ENCODE data around the gene ASTL. TPM values are rescaled to one million over a fixed set of nuclear protein-coding genes. Genes with fewer than 3 reads are reported as not detected.

The ASTL gene
- total and polyA plus RNA-seq, 4 donors, result 0.57 to 0.62 TPM; not detected in 2

DNA sequence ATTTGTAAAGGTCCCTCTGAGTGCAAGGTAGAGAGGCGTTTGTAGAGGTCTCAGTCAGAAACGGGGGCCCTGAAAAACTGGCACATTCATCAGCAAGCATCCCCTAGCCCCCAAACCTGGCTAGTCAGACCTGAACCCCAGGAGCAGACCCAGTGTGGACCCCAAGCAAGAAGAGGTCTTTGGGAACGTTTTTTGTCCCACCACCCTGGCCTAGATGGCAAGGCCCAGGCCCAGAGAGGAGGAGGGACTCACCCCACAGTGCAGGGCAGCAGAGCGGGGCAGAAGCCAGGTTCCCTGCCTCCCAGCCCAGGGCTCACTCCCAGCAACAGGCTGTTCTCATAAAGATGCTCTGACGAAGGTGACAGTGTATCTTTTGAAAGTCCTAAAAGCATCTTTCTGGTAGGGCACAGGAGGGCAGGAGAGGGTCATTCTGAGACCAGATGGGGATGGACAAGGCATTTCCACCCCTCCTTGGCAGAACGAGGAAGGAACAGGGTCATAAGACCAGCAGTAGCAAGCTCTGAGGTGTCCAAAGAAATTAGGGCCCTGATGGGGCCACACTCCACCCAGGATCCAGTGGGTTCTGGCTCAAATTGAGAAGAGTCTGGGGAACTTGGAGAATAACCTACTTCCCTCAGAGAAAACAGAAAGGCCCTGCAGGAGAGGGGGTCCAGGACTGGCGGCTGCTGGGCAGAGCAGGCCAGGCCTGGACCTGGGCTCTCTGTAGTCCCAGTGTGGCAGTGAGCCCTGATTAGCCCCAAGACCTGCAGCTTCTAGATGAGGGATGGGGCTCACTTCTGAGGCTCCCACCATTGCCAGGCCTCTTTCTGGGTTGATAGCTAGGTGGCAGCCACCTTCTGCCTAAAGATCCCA is 40.1 kb downstream of the ASTL start:
- no peaks in the 10 kb centered on the region for H3K4me1 ChIP-seq (ENCODE audit: control insufficient read depth in 1 of 2, insufficient read depth in 2 of 2, low read length in 2 of 2)
- H3K36me3 ChIP-seq (ENCODE audit: control insufficient read depth in 1 of 2, insufficient read depth in 2 of 2, low read length in 1 of 2), result no peaks in the 10 kb centered on the region
- peak overlapping the region in 1 of 2 donors; percentile 39 for H3K27ac ChIP-seq (ENCODE audit: low read depth in 1 of 2, low read length in 2 of 2)
- 83 to 84% methylated on average over 7 of the region's 7 CpGs for WGBS, 2 donors
- H3K9me3 ChIP-seq (ENCODE audit: control insufficient read depth, low read length), result no peaks in the 10 kb centered on the region
- H3K4me3 ChIP-seq (ENCODE audit: low read length in 2 of 2), result no peak overlapping the region
- H3K27me3 ChIP-seq (ENCODE audit: control insufficient read depth in 1 of 2, insufficient read depth in 2 of 2, low read length in 1 of 2), result no peaks in the 10 kb centered on the region
- DNase-seq (peak; percentile 29 to 57), ATAC-seq (ENCODE audit: low FRiP score) (no peak)
- intact Hi-C loops (cut with DNase I), result no loop called here

DNA sequence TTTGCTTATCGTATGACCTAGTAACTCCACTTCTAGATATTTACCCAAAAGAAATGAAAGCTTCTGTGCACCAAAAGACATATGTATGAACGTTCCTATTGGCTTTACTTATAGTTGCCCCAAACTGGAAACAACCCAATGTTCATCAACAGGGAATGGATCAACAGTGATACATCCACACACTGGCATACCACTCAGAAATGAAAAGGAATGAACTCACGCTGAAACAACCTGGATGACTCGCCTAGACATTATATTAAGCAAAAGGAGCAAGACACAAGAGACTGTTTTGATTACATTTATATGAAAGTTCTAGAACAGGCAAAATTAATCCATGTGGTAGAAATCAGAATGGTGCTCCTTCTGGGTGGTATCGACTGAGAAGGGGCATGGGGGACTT is 40.9 kb downstream of the ASTL start:
- intact Hi-C loops (cut with DNase I), result no loop called here
- ATAC-seq (ENCODE audit: low FRiP score), result no peak
- no peak for DNase-seq
- WGBS, 2 donors, result 94% methylated on average over 5 of the region's 5 CpGs
- no peaks in the 10 kb centered on the region for H3K27me3 ChIP-seq (ENCODE audit: control insufficient read depth in 1 of 2, insufficient read depth in 2 of 2, low read length in 1 of 2)
- no peak overlapping the region for H3K27ac ChIP-seq (ENCODE audit: low read depth in 1 of 2, low read length in 2 of 2)
- no peaks in the 10 kb centered on the region for H3K9me3 ChIP-seq (ENCODE audit: control insufficient read depth, low read length)
- no peaks in the 10 kb centered on the region for H3K36me3 ChIP-seq (ENCODE audit: control insufficient read depth in 1 of 2, insufficient read depth in 2 of 2, low read length in 1 of 2)
- no peak overlapping the region for H3K4me3 ChIP-seq (ENCODE audit: low read length in 2 of 2)
- no peaks in the 10 kb centered on the region for H3K4me1 ChIP-seq (ENCODE audit: control insufficient read depth in 1 of 2, insufficient read depth in 2 of 2, low read length in 2 of 2)

DNA sequence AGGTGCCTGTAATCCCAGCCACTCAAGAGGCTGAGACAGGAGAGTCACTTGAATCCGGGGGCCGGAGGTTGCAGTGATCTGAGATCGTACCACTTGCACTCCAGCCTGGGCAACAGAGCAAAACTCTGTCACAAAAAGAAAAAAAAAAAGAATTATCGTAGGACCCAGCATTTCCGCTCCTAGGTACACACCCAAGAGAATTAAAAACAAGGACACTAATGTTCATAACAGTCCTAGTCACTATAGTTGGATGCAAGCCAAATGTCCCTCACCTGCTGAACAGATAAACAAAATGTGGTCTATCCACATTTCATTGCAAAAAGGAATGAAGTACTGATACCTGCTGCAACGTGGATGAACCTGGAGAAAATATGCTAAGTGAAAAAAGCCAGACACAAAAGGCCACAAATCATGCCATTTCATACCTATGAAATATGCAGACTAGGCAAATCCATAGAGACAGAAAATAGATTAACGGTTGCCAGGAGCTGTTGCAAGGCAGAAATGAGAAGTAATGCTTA is 43.1 kb downstream of the ASTL start:
- no peak for DNase-seq
- intact Hi-C loops (cut with DNase I), result no loop called here
- Histone ChIP-seq H3K4me1 (ENCODE audit: control insufficient read depth in 1 of 2, insufficient read depth in 2 of 2, low read length in 2 of 2) (no peaks in the 10 kb centered on the region), H3K36me3 (ENCODE audit: control insufficient read depth in 1 of 2, insufficient read depth in 2 of 2, low read length in 1 of 2) (no peaks in the 10 kb centered on the region), H3K9me3 (ENCODE audit: control insufficient read depth, low read length) (no peaks in the 10 kb centered on the region), H3K27ac (ENCODE audit: low read depth in 1 of 2, low read length in 2 of 2) (no peak overlapping the region), H3K4me3 (ENCODE audit: low read length in 2 of 2) (no peak overlapping the region), H3K27me3 (ENCODE audit: control insufficient read depth in 1 of 2, insufficient read depth in 2 of 2, low read length in 1 of 2) (no peaks in the 10 kb centered on the region)
- ATAC-seq (ENCODE audit: low FRiP score), result no peak
- WGBS, 2 donors, result 78 to 82% methylated on average over 7 of the region's 7 CpGs

DNA sequence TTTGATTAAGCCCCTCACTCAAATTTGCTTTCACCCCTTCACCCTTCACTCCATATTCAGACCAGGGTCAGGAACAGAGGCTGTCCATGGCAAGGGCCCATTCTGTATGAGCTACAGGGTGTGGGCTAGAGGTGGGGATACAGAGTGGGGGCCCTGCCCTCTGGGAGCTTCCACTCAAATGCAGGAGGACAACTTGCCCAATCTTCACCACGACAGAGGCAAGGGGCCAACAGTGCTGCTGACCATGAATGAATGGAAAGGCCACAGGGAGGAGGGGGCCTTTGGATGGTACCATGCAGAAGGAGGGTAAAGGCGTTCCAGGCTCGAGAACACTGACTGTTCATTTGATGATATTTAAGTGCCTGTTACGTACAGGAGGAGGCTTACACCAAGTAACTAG is 44.8 kb downstream of the ASTL start:
- H3K4me1 ChIP-seq (ENCODE audit: control insufficient read depth in 1 of 2, insufficient read depth in 2 of 2, low read length in 2 of 2), result no peaks in the 10 kb centered on the region
- peak in 1 of 2 donors; percentile 39 for DNase-seq
- H3K27ac ChIP-seq (ENCODE audit: low read depth in 1 of 2, low read length in 2 of 2), result no peak overlapping the region
- H3K4me3 ChIP-seq (ENCODE audit: low read length in 2 of 2), result no peak overlapping the region
- no peaks in the 10 kb centered on the region for H3K9me3 ChIP-seq (ENCODE audit: control insufficient read depth, low read length)
- no peaks in the 10 kb centered on the region for H3K27me3 ChIP-seq (ENCODE audit: control insufficient read depth in 1 of 2, insufficient read depth in 2 of 2, low read length in 1 of 2)
- H3K36me3 ChIP-seq (ENCODE audit: control insufficient read depth in 1 of 2, insufficient read depth in 2 of 2, low read length in 1 of 2), result no peaks in the 10 kb centered on the region
- WGBS, 2 donors, result 93 to 96% methylated on average over 4 of the region's 4 CpGs
- intact Hi-C loops (cut with DNase I), result no loop called here
- no peak for ATAC-seq (ENCODE audit: low FRiP score)

DNA sequence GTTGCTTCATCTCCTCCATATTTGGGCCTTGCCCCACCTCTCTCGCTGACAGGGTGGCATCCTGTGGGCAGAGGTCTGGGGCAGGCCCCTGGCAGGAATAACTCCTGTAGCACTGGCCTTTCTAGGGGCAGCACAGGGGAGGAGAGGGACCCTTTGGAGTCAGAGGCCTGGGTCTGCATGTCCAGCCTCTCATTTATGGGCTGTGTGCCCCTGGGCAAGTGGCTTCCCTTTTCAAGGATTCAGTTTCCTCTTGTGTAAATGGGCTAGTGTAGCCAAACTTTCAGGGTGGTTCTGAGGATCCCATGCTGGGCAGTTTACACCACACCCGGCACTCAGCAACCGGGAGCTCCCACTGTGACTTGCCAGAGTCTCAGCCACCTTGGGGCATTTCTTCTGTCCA is 45.4 kb downstream of the ASTL start:
- no peaks in the 10 kb centered on the region for H3K4me1 ChIP-seq (ENCODE audit: control insufficient read depth in 1 of 2, insufficient read depth in 2 of 2, low read length in 2 of 2)
- no peak for DNase-seq
- H3K9me3 ChIP-seq (ENCODE audit: control insufficient read depth, low read length), result no peaks in the 10 kb centered on the region
- H3K27ac ChIP-seq (ENCODE audit: low read depth in 1 of 2, low read length in 2 of 2), result no peak overlapping the region
- no peak for ATAC-seq (ENCODE audit: low FRiP score)
- WGBS, 2 donors, result 94 to 95% methylated on average over 3 of the region's 3 CpGs
- no peak overlapping the region for H3K4me3 ChIP-seq (ENCODE audit: low read length in 2 of 2)
- H3K36me3 ChIP-seq (ENCODE audit: control insufficient read depth in 1 of 2, insufficient read depth in 2 of 2, low read length in 1 of 2), result no peaks in the 10 kb centered on the region
- no peaks in the 10 kb centered on the region for H3K27me3 ChIP-seq (ENCODE audit: control insufficient read depth in 1 of 2, insufficient read depth in 2 of 2, low read length in 1 of 2)
- intact Hi-C loops (cut with DNase I), result no loop called here

DNA sequence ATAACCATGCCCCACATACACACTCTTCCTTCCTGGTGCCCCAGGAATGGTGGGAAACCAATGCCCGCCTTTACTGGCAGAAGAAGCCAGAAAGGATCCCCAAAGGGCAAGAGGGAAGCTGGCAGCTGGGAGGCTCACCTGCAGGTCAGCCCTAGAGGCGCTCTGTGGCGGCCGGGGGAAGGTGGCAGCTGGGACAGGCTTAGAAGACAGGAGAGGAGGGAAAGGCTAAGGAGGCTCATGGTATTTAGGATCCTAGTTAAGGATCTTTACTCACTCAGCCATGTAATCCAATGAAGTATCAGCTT is 45.8 kb downstream of the ASTL start:
- H3K9me3 ChIP-seq (ENCODE audit: control insufficient read depth, low read length), result no peaks in the 10 kb centered on the region
- H3K27me3 ChIP-seq (ENCODE audit: control insufficient read depth in 1 of 2, insufficient read depth in 2 of 2, low read length in 1 of 2), result no peaks in the 10 kb centered on the region
- ATAC-seq (ENCODE audit: low FRiP score) (no peak), DNase-seq (no peak)
- 96 to 97% methylated on average over 4 of the region's 4 CpGs for WGBS, 2 donors
- H3K4me3 ChIP-seq (ENCODE audit: low read length in 2 of 2), result no peak overlapping the region
- H3K27ac ChIP-seq (ENCODE audit: low read depth in 1 of 2, low read length in 2 of 2), result no peak overlapping the region
- intact Hi-C loops (cut with DNase I), result no loop called here
- no peaks in the 10 kb centered on the region for H3K36me3 ChIP-seq (ENCODE audit: control insufficient read depth in 1 of 2, insufficient read depth in 2 of 2, low read length in 1 of 2)
- no peaks in the 10 kb centered on the region for H3K4me1 ChIP-seq (ENCODE audit: control insufficient read depth in 1 of 2, insufficient read depth in 2 of 2, low read length in 2 of 2)

DNA sequence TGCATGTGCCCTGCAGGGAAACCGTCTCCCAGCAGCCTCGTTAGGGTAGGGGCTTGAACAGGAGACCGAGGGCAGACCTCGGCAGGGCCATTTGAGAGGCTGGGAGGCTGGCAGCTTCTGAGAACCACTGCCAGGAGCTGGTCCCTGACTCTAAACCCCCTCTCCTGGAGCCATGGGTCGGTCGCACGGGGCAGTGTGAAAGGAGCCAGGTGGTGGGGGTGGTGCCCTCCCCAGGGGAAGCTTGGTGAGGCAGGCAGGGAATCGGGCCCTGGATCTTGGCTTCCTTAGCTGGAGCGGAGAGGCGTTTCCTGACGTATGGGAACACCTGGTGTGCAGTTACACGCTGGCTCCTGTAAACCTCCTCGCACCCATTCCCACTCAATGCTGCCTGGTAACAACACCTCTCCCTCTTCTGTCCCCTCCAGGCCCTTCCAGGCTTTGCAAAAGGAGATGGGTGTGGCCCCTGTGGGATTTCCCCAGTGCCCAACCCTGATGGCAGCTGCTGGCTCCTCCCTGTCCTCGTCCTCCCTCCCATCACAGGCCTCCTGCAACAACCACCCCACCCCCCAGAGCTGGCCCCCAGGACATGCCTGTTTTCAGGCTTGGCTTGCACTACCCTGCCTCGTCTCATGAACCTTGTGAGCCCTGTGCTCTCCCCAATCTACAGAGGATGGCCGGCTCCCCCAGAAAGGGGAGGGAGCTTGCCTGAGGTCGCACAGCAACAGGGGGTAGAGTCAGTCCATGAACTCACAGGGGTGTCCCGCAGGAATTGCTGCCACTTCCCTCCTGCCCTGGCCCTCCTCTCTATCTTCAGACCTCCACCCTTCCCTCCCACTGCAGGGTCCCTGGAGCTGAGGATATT is 46.4 kb downstream of the ASTL start:
- no peaks in the 10 kb centered on the region for H3K9me3 ChIP-seq (ENCODE audit: control insufficient read depth, low read length)
- intact Hi-C loops (cut with DNase I), result no loop called here
- no peaks in the 10 kb centered on the region for H3K27me3 ChIP-seq (ENCODE audit: control insufficient read depth in 1 of 2, insufficient read depth in 2 of 2, low read length in 1 of 2)
- H3K27ac ChIP-seq (ENCODE audit: low read depth in 1 of 2, low read length in 2 of 2), result no peak overlapping the region
- H3K36me3 ChIP-seq (ENCODE audit: control insufficient read depth in 1 of 2, insufficient read depth in 2 of 2, low read length in 1 of 2), result no peaks in the 10 kb centered on the region
- DNase-seq (peak; percentile 35 to 52), ATAC-seq (ENCODE audit: low FRiP score) (no peak)
- no peaks in the 10 kb centered on the region for H3K4me1 ChIP-seq (ENCODE audit: control insufficient read depth in 1 of 2, insufficient read depth in 2 of 2, low read length in 2 of 2)
- WGBS, 2 donors, result 84 to 89% methylated on average over 18 of the region's 18 CpGs
- no peak overlapping the region for H3K4me3 ChIP-seq (ENCODE audit: low read length in 2 of 2)

DNA sequence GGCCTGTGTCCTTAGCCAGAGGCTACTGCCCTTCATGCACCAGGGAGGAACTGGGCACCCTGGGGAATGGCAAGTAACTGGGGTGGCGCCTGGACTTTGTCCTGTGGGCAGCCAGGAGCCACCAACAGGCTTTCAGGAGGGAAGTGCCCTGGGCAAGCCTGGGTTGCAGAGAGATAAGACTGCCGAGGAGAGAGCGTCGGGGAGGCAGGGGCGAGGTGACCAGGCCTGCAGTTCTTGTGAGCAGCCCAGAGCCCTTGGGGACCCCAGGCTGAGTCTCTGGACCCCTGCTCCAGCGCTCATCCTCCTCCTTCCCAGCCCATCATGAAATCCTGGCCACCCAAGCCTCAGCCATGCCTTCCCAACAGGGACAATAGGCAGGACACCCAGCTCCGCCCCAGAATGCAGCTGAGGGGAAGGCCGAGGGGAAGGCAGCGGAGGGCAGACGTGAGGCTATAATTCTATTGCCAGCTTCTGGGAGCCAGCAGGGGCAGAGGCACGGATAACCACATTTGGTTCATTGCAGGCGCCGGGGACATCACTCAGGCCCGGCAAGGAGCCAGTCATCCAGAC is 47.1 kb downstream of the ASTL start:
- H3K4me1 ChIP-seq (ENCODE audit: control insufficient read depth in 1 of 2, insufficient read depth in 2 of 2, low read length in 2 of 2), result no peaks in the 10 kb centered on the region
- no peaks in the 10 kb centered on the region for H3K27me3 ChIP-seq (ENCODE audit: control insufficient read depth in 1 of 2, insufficient read depth in 2 of 2, low read length in 1 of 2)
- intact Hi-C loops (cut with DNase I), result no loop called here
- no peak overlapping the region for H3K4me3 ChIP-seq (ENCODE audit: low read length in 2 of 2)
- no peaks in the 10 kb centered on the region for H3K36me3 ChIP-seq (ENCODE audit: control insufficient read depth in 1 of 2, insufficient read depth in 2 of 2, low read length in 1 of 2)
- DNase-seq, result peak in 1 of 2 donors; percentile 29
- WGBS, 2 donors, result 88 to 93% methylated on average over 14 of the region's 14 CpGs
- H3K9me3 ChIP-seq (ENCODE audit: control insufficient read depth, low read length), result no peaks in the 10 kb centered on the region
- ATAC-seq (ENCODE audit: low FRiP score), result no peak
- H3K27ac ChIP-seq (ENCODE audit: low read depth in 1 of 2, low read length in 2 of 2), result no peak overlapping the region

All from aorta (tissue), 5 donors.